Prostate gland (tissue), 2 donors: ENCODE measurements around the gene TSFM. TPM values are rescaled to one million over a fixed set of nuclear protein-coding genes. Genes with fewer than 3 reads are reported as not detected.

ENCODE experiments used
- DNase-seq: peaks from one replicate; pipeline ENCODE4 v3.0.0-alpha.2; 2019; ENCODE audit warnings: low spot score
- H3K27ac ChIP-seq, 2 donors: fragments of 200-600 bp; sonication (generic); 2 replicates each; pipeline ENCODE4 v1.5.1; 2017 to 2019
- H3K27me3 ChIP-seq: fragments of 200-600 bp; sonication (generic); replicated peaks from 2 replicates; pipeline ENCODE4 v1.5.1; 2019; ENCODE audit not compliant: insufficient read depth
- H3K36me3 ChIP-seq, 2 donors: fragments of 200-600 bp; sonication (generic); 1 replicate in 1 of 2; 2 replicates in 1 of 2; pipeline versions ENCODE4 v1.5.1 to v1.8.1; 2017 to 2019
- H3K4me1 ChIP-seq: fragments of 200-600 bp; sonication (generic); replicated peaks from 2 replicates; pipeline ENCODE4 v1.5.1; 2019
- H3K4me3 ChIP-seq, 2 donors: fragments of 200-600 bp; sonication (generic); 2 replicates each; pipeline ENCODE4 v1.5.1; 2017 to 2019
- H3K9me3 ChIP-seq: fragments of 200-600 bp; sonication (generic); 2 replicates; pipeline ENCODE4 v1.5.1; 2017
- CTCF ChIP-seq, 4 experiments: fragments of 200-600 bp in 2 of 4; fragments of 450-650 bp in 2 of 4; sonication (generic) in 2 of 4; IDR thresholded peaks; 1 replicate in 3 of 4; 2 replicates in 1 of 4; pipeline ENCODE4 v1.5.1; 2016 to 2019; ENCODE audit warnings: antibody characterized with exemption in 4 of 4, mild to moderate bottlenecking in 2 of 4, moderate library complexity in 2 of 4
- POLR2A ChIP-seq: fragments of 450-650 bp; IDR thresholded peaks from one replicate; pipeline ENCODE4 v1.6.1; 2016; ENCODE audit warnings: antibody characterized with exemption, mild to moderate bottlenecking
- POLR2AphosphoS5 ChIP-seq: sonication (generic); formaldehyde crosslinking; IDR thresholded peaks from one replicate; pipeline ENCODE4 v1.6.1; 2017; ENCODE audit warnings: antibody characterized with exemption
- WGBS: methylation state at CpG from one replicate; pipeline ENCODE4 v1.1.5; 2018; 5-methylcytosine and 5-hydroxymethylcytosine counted together
- intact Hi-C: fragments of 100-400 bp; cut with DNase I; formaldehyde crosslinking; loops from one replicate; pipeline ENCODE4 v1.14.2; 2022
- total RNA-seq, 2 donors: library from RNA; depleted of rRNA; stranded (reverse); fragments of >200 nt; gene quantifications; one replicate each; pipeline ENCODE4 v1.1.0, GENCODE V29; 2016

Gene TSFM
- total RNA-seq, 2 donors from 2014 or later = 24.3 to 39.6 TPM

DNA sequence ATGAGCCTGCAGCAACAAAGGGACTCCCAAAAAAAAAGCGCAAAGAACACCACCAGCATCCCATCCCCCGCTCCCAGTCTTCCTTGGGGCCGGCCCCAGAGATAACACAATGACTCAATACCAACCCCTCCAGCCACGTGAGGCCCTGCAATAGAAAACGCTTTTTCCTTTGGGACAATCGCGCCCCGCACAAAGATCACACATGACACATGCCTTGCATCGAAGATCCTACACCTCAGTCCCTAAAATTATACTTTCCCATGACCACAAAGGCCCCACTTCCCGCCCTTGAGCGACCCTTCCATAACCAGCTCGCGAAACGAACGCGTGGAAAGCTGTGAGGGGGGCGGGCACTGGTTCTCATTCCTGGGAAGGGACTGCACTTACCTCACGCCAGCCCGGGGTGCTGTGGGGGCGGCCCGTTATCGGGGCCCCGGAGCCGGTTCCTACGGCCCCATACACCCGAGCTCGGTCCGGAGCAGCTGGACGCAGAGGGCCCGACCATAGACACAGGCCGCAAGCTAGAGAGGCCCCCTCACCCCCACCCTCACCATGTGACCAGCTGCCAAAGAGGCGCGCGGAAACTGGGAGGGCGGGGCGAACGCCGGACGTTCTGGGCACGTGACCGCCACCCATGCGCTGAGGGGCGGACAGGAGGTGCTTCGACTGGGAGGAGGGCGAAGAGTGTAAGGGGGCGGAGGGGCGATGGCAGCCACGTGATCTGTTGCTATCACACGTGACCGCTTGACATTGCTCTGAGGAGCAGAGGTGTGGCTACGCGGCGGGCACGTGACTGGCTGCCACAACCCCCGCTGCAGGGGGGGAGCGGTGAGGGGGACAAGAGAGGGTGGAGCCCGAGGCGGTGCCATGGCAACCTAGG lies 30.6 kb upstream of the TSFM start, which contains the start of gene CDK4:
CDK4 (minus strand) TSS at position 523 of the 880 bp plus-strand sequence. CDS start 593 bp downstream, outside the sequence.
- WGBS = under 1% methylated on average over 58 of the region's 58 CpGs
- peak; percentile 100 for DNase-seq
- intact Hi-C loops = no loop called here
- no peaks in the 10 kb centered on the region for H3K27me3 ChIP-seq
- H3K4me1 ChIP-seq = peaks cover 3% of the 10 kb centered on the region
- H3K4me3 ChIP-seq = peak within 1 kb of the TSS; percentile 66 to 70
- peak in 1 of 4 experiments; percentile 19 for TF ChIP-seq CTCF (IDR thresholded peaks at IDR 0.05)
- TF ChIP-seq POLR2AphosphoS5 = peak; percentile 100
- peak; percentile 61 for TF ChIP-seq POLR2A
- peaks cover 0 to 4% of the 10 kb centered on the region in 2 donors for H3K36me3 ChIP-seq
- no peaks in the 10 kb centered on the region for H3K9me3 ChIP-seq
- H3K27ac ChIP-seq = peak within 1 kb of the TSS; percentile 81 to 86

GRCh38 chr12:57752668-57753000 lies 30.0 kb upstream of the TSFM start:
- WGBS = under 1% methylated on average over 5 of the region's 5 CpGs

GRCh38 chr12:57753756-57754337 lies 28.7 kb upstream of the TSFM start:
- DNase-seq = no peak
- peaks cover 3% of the 10 kb centered on the region for H3K4me1 ChIP-seq
- H3K4me3 ChIP-seq = no peak overlapping the region
- intact Hi-C loops = no loop called here
- peak overlapping the region; percentile 66 to 78 for H3K27ac ChIP-seq
- 29% methylated on average over 1 of the region's 1 CpG for WGBS
- TF ChIP-seq POLR2A = no peak
- no peak for TF ChIP-seq CTCF (IDR thresholded peaks at IDR 0.05)
- TF ChIP-seq POLR2AphosphoS5 = no peak
- no peaks in the 10 kb centered on the region for H3K9me3 ChIP-seq
- H3K36me3 ChIP-seq = no peaks in the 10 kb centered on the region
- no peaks in the 10 kb centered on the region for H3K27me3 ChIP-seq

More at GRCh38 chr12:57752668-57753000, 30.0 kb upstream of the TSFM start:
- TF ChIP-seq CTCF (IDR thresholded peaks at IDR 0.05) (no peak), POLR2A (no peak), POLR2AphosphoS5 (no peak)
- Histone ChIP-seq H3K9me3 (no peaks in the 10 kb centered on the region), H3K4me3 (peak overlapping the region; percentile 66 to 70), H3K36me3 (peaks cover 0 to 4% of the 10 kb centered on the region in 2 donors), H3K4me1 (peaks cover 3% of the 10 kb centered on the region), H3K27me3 (no peaks in the 10 kb centered on the region), H3K27ac (peak overlapping the region; percentile 81 to 86)
- no peak for DNase-seq
- intact Hi-C loops = no loop called here

DNA sequence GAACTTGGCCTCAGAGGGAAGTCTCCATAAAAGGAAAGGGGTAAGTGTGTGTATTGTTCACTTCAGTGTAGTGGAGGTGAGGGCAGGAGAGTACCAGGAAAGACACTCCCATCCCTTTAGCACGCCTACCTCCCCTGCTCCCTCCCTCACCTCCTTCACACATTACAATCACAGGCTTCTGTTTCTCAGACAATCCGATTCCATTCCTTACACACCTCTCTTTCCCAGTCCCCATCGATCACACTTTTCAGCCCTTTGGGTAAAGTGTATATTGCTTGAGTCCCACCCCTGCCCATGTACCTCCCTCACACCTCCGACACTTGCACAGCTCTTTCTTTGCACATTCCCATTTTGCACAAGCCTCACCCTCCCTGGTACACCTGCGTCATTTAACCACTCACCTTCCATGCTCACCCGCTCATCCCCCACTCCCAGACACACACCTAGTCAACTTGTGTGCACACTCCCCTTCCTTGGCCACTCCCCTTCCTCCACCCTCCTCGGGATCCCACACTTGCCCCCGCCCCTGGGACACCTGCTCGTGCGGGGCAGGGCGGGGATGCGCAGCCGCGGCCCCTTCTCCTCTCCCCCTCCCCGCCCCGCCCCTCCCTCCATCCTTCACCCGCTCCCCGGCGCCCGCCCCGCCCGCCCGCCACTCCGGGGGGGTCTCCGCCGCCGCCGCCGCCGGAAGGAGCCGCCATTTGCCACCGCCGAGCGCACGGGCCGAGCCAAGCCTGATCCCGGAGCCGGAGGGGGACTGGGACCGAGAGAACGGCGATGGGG lies 28.0 kb upstream of the TSFM start, which contains the start of gene MARCHF9:
MARCHF9 (plus strand) TSS at position 693 of the 783 bp plus-strand sequence. CDS start 426 bp downstream, outside the sequence.
- intact Hi-C loops = no loop called here
- WGBS = 1% methylated on average over 25 of the region's 41 CpGs
- H3K27ac ChIP-seq = peak within 1 kb of the TSS; percentile 66 to 78
- H3K4me3 ChIP-seq = peak within 1 kb of the TSS; percentile 80 to 87
- DNase-seq = peak; percentile 73
- H3K27me3 ChIP-seq = no peaks in the 10 kb centered on the region
- no peaks in the 10 kb centered on the region for H3K36me3 ChIP-seq
- peaks cover 3% of the 10 kb centered on the region for H3K4me1 ChIP-seq
- no peaks in the 10 kb centered on the region for H3K9me3 ChIP-seq
- TF ChIP-seq CTCF (IDR thresholded peaks at IDR 0.05) = no peak
- TF ChIP-seq POLR2A = peak; percentile 19
- peak; percentile 34 for TF ChIP-seq POLR2AphosphoS5
